Mucosa of rectum (tissue), 2 donors: ENCODE results near the gene CHST13.

ENCODE experiments used
- H3K27ac ChIP-seq, 2 donors: one replicate each; pipeline ENCODE4 v1.7.0; 2013; ENCODE audit warnings: inconsistent platforms in 2 of 2, low read depth in 2 of 2, low read length in 2 of 2
- H3K27me3 ChIP-seq, 2 donors: one replicate each; pipeline ENCODE4 v1.7.0; 2013; ENCODE audit warnings: low read length in 2 of 2; ENCODE audit not compliant: control insufficient read depth in 2 of 2, insufficient read depth in 2 of 2
- H3K36me3 ChIP-seq, 2 donors: one replicate each; pipeline ENCODE4 v1.7.0; 2013; ENCODE audit warnings: low read length in 2 of 2; ENCODE audit not compliant: control insufficient read depth in 2 of 2, insufficient read depth in 2 of 2
- H3K4me1 ChIP-seq, 2 donors: one replicate each; pipeline ENCODE4 v1.7.0; 2013; ENCODE audit warnings: low read length in 2 of 2, mild to moderate bottlenecking in 1 of 2; ENCODE audit not compliant: control insufficient read depth in 2 of 2, insufficient read depth in 2 of 2
- H3K4me3 ChIP-seq, 2 donors: one replicate each; pipeline ENCODE4 v1.7.0; 2013; ENCODE audit warnings: low read length in 2 of 2
- H3K9ac ChIP-seq, 2 donors: one replicate each; pipeline ENCODE4 v1.7.0; 2013; ENCODE audit warnings: low read length in 2 of 2, low read depth in 1 of 2, mild to moderate bottlenecking in 1 of 2
- H3K9me3 ChIP-seq, 2 donors: one replicate each; pipeline ENCODE4 v1.7.0; 2013; ENCODE audit warnings: low read length in 2 of 2; ENCODE audit not compliant: control insufficient read depth in 2 of 2
- donor health status: healthy.
- donor health status: Normal muscosa, but diverticular disease.

CHST13 gene

DNA sequence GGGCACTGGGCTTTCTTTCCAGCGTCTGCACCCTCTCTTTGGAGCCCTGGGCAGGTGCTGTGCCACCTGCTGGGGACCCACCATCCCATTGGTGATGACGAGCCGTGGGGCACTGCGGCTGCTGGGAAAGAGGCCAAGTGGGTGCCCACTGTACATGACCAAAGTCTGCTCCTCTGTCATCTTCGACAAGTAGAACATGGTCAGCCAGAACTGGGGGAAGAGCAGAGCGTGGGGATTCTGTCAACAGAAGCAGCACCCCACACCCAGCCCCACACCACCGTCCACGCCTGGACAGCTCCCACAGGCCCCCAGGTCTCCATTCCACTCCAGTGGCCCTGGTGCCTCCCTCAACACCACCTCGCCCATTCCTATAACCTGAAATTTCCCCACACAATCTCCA lies 16.1 kb upstream of the CHST13 start:
- Histone ChIP-seq H3K9me3 (no peaks in the 10 kb centered on the region), H3K27ac (no peak overlapping the region), H3K27me3 (no peaks in the 10 kb centered on the region), H3K9ac (no peak overlapping the region), H3K36me3 (no peaks in the 10 kb centered on the region), H3K4me1 (no peaks in the 10 kb centered on the region), H3K4me3 (no peak overlapping the region)

DNA sequence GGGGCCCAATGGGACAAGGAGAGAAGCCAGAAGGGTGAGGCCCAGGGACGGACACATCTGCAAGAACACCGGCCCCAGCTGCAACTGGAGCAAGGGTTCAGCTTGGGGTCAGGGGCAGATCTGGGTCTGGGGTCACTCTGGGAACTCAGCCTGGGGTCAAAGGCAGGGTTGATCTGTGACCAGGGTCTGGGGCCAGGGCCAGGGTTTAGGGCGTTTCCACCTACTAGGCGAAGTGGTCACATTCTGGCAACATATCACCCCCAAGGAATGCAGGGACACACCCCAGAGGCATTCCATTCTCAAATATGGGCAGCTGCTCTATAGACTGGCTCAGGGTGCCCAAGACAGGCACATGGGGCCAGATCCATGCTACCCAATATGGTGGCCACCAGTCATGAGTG lies 15.4 kb upstream of the CHST13 start:
- no peaks in the 10 kb centered on the region for H3K27me3 ChIP-seq
- H3K9me3 ChIP-seq = no peaks in the 10 kb centered on the region
- no peak overlapping the region for H3K27ac ChIP-seq
- no peaks in the 10 kb centered on the region for H3K4me1 ChIP-seq
- H3K4me3 ChIP-seq = no peak overlapping the region
- H3K36me3 ChIP-seq = no peaks in the 10 kb centered on the region
- no peak overlapping the region for H3K9ac ChIP-seq

DNA sequence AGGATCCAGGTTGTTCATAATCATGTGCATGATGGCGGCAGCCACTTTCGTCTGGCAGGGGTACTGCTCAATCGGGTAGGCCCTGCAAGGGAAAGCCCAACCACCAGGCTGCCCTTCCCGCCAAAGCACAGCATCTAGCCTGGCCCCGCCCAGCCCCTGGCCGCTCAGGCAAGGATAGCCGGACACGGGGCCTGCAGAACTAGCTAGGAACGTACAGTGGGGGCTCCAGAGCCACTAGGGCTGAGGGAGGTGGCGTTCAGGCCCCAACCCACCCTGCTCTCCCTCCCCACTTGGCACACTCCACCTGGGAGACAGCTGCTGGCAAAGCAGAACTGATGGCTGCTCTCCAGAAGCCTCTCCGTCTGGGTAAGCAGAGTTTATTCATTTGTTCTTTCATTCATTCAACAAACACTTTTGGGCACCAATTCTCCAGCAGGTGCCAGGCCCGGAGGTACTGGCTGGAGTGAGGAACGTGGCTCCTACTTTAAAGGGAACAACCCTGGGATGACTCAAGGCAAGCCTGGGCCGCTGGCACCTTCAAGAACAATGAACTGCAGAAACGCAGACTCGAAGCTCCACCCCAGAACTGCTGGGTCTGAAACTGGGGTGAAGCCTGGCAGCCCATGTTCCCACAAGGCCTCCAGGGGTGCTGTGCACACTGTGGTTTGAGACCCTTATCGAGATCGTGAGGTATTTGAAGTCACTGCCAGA lies 14.2 kb upstream of the CHST13 start:
- H3K4me3 ChIP-seq = no peak overlapping the region
- no peaks in the 10 kb centered on the region for H3K27me3 ChIP-seq
- H3K36me3 ChIP-seq = no peaks in the 10 kb centered on the region
- no peaks in the 10 kb centered on the region for H3K4me1 ChIP-seq
- no peak overlapping the region for H3K9ac ChIP-seq
- H3K9me3 ChIP-seq = no peaks in the 10 kb centered on the region
- no peak overlapping the region for H3K27ac ChIP-seq

DNA sequence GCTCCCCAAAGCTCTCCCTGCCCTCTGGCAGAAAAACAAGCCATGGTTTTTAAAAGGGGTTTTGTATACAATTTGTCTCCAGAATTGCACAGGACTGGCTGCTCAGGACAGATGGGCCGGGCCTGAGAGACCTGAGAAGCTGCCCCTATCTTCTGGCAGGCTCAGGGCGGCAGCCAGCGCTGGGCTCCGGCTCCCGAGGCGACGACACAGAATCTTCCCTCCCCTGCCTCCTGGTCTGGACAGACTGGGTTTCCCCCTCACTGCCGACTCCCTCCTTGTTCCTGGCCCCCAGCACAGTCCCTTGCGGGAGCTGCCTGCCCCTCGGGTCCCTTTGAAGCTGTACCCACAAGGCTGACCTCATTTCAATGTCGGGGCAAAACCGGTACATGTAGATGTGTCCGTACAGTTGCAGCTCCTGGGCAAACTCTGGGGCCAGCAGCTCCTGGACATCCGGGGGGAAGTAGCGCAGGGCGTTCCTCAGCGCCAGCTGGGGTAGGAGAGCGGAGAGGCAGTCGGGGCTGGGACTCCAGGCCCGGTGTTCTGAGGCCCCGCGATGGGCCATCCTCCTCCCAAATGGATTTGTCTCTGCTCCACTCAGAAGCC lies 13.5 kb upstream of the CHST13 start:
- Histone ChIP-seq H3K27ac (no peak overlapping the region), H3K4me3 (no peak overlapping the region), H3K4me1 (no peaks in the 10 kb centered on the region), H3K9me3 (no peaks in the 10 kb centered on the region), H3K27me3 (no peaks in the 10 kb centered on the region), H3K9ac (no peak overlapping the region), H3K36me3 (no peaks in the 10 kb centered on the region)

DNA sequence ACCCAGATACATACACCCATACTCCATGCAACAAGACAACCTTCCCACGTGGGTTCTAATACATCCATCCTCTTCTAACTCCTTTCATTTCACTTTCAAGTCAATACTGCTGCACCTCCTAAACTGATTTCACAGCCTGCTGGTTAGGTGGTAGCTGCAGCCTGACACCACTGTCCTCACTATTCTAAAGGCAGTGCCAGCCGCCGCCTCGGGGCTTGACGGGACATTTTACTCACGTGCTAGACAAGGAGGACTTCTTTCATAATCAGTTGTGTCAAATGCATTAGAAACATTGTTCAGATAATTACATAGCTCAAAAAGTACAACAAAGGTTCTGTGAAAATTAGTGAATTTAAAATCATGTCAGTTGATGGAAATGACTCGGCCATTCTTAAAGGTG lies 12.7 kb upstream of the CHST13 start:
- H3K9me3 ChIP-seq = no peaks in the 10 kb centered on the region
- H3K27me3 ChIP-seq = no peaks in the 10 kb centered on the region
- H3K4me1 ChIP-seq = no peaks in the 10 kb centered on the region
- no peak overlapping the region for H3K9ac ChIP-seq
- H3K27ac ChIP-seq = no peak overlapping the region
- H3K4me3 ChIP-seq = no peak overlapping the region
- H3K36me3 ChIP-seq = no peaks in the 10 kb centered on the region

DNA sequence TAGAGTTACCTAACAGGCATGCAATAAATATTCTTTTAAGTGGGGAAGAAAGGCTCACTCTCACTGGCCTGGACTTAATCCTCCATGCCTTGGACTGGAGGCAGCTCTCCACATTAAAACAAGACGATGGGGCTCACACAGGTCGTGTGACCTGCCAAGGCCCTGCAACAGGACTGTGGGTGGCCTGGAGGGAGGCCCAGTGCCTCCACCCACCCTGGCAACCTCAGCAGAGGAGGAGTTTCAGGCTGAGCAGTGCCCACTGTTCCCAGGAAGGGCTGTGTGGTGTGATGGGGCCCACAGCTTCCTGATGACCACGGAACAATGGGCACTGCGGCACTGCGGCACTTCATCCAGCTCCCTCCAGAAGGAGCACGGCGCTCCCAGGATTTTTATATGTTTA lies 11.9 kb upstream of the CHST13 start:
- no peak overlapping the region for H3K9ac ChIP-seq
- no peaks in the 10 kb centered on the region for H3K36me3 ChIP-seq
- no peaks in the 10 kb centered on the region for H3K27me3 ChIP-seq
- no peak overlapping the region for H3K4me3 ChIP-seq
- no peak overlapping the region for H3K27ac ChIP-seq
- H3K9me3 ChIP-seq = no peaks in the 10 kb centered on the region
- no peaks in the 10 kb centered on the region for H3K4me1 ChIP-seq

DNA sequence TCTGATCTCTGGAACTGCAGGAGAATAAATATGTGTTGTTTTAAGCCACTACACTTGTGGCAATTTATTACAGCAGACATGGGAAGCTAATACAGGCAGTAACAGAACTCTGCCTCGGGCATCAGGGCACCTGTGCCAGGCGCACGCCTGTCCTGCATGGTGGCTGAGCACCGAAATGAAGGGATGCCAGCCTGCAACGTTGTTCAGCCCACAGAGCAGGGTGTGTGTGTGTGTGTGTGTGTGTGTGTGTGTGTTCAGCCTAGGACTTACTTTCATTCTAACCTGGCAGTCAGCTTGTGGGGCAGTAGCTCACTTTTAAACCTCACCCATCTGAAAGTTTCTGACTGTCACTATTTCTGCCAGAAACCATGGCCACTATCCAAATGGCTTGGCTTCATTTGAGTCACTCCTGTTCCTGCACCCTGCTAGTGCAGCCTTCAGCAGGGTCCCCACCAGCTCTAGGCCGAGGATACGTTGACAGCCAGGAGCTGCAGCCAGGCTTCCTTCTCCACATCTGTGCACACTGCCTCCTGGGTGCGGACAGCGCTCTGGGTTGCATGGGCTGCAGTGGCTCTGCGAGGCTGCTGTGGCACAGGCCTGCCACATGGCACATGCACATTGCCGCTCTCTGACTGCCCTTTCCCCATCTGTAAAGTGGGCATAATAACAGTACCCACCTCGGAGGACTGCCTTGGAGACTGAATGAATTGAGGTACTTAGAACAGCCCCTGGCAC lies 10.9 kb upstream of the CHST13 start:
- Histone ChIP-seq H3K27ac (no peak overlapping the region), H3K27me3 (no peaks in the 10 kb centered on the region), H3K9ac (no peak overlapping the region), H3K4me1 (no peaks in the 10 kb centered on the region), H3K36me3 (no peaks in the 10 kb centered on the region), H3K4me3 (no peak overlapping the region), H3K9me3 (no peaks in the 10 kb centered on the region)

DNA sequence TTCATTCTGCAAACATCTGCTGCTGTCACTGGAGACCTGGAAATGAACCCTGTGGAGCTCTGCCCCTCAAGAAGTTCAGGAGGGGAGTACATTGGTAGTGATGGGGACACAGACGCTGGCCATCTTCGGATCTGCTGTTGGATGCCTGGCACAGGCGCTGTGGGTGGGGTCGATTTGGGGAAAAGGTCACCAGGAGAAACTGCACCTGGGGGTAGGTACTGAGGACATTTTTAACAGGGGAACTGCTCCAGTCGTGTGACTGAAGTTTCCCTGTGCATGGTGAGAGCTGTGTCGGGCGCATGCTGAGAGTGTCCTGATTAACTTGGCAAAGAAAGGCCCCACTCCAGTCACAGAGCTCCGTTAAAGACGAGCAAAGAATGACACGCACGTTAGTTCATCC lies 9.8 kb upstream of the CHST13 start:
- Histone ChIP-seq H3K27me3 (peaks cover 0 to 1% of the 10 kb centered on the region in 2 donors), H3K4me3 (no peak overlapping the region), H3K27ac (no peak overlapping the region), H3K9me3 (no peaks in the 10 kb centered on the region), H3K36me3 (no peaks in the 10 kb centered on the region), H3K4me1 (no peaks in the 10 kb centered on the region), H3K9ac (no peak overlapping the region)

DNA sequence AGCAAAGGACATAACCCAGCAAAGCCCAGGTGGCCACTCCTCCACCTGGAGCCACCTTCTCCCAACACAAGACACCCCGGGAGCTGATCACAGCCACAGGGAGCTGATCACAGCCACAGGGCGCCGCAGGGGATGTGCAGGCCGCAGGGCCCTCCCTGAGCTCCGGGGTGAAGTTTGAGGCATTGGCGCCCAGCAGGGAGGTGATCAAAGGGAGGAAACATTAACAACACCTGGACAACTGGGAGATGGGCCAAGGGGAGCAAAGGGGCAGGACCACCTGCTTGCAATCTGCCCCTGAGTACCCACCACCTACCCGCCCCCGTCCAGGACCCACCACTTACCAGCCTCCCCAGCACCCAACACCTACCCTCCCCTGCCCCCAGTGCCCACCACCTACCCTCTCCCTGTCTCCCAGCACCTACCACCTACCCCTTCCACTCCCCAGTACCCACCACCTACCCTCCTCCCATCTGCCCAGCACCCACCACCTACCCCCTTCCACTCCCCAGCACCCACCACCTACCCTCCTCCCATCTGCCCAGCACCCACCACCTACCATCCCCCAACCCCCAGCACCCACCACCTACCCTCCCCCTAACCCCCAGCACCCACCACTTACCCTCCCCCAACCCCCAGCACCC lies 8.8 kb upstream of the CHST13 start:
- no peak overlapping the region for H3K9ac ChIP-seq
- no peak overlapping the region for H3K4me3 ChIP-seq
- H3K36me3 ChIP-seq = no peaks in the 10 kb centered on the region
- peaks cover 0 to 1% of the 10 kb centered on the region in 2 donors for H3K27me3 ChIP-seq
- no peaks in the 10 kb centered on the region for H3K9me3 ChIP-seq
- H3K4me1 ChIP-seq = no peaks in the 10 kb centered on the region
- H3K27ac ChIP-seq = no peak overlapping the region
